Activated CD4-positive, alpha-beta T cell treated with anti-CD3 and anti-CD28 coated beads, Interleukin-2, amount 10 ng/mL, durations not matched to agents 24 days and 14 days (primary cell): ENCODE data around the gene C12orf43. TPM values are rescaled to one million over a fixed set of nuclear protein-coding genes. Genes with fewer than 3 reads are reported as not detected.
"Not testable (repeated sequence)": the region's sequence is repeated elsewhere in the genome, so short reads cannot be mapped to it uniquely, and the experiment has no call there.

Experiments
- DNase-seq: peaks from one replicate; pipeline ENCODE4 v3.0.0; 2022
- H3K27ac Mint-ChIP-seq: one replicate; pipeline ENCODE4 v1.8.0; 2022; ENCODE audit warnings: mild to moderate bottlenecking, mixed read lengths
- H3K27me3 Mint-ChIP-seq: one replicate; pipeline ENCODE4 v1.8.0; 2022; ENCODE audit warnings: mixed read lengths
- H3K36me3 Mint-ChIP-seq: one replicate; pipeline ENCODE4 v1.8.0; 2022; ENCODE audit warnings: low read depth, mild to moderate bottlenecking, mixed read lengths
- H3K4me1 Mint-ChIP-seq: one replicate; pipeline ENCODE4 v1.8.0; 2021; ENCODE audit warnings: mixed read lengths
- H3K4me3 Mint-ChIP-seq: one replicate; pipeline ENCODE4 v1.8.0; 2022; ENCODE audit warnings: mild to moderate bottlenecking, moderate library complexity, mixed read lengths
- H3K9me3 Mint-ChIP-seq: one replicate; pipeline ENCODE4 v1.8.0; 2021; ENCODE audit warnings: mixed read lengths
- intact Hi-C: fragments of 100-400 bp; cut with micrococcal nuclease; formaldehyde crosslinking; loops from one replicate; pipeline ENCODE4 v1.15.1; 2023
- total RNA-seq: library from RNA; stranded (reverse); gene quantifications from 2 replicates; pipeline ENCODE4 v1.2.3, GENCODE V29; 2022

The C12orf43 gene
- total RNA-seq, result 32.5 and 35.3 TPM in 2 replicates

GRCh38 chr12:121015825-121016766 is at the start of gene C12orf43:
TSS of gene C12orf43 (minus strand) at chr12:121016487. CDS start at chr12:121016474, 13 bp downstream.
- peaks cover 20% of the 10 kb centered on the region for H3K4me1 Mint-ChIP-seq
- peak; percentile 98 for DNase-seq
- intact Hi-C loops, result loop anchor here (1.0 to 5.0 kb wide), 4 partner anchors 20 to 113 kb away; no protein-coding TSS in a partner anchor
- peak within 1 kb of the TSS; percentile 98 for H3K4me3 Mint-ChIP-seq
- no peaks in the 10 kb centered on the region for H3K27me3 Mint-ChIP-seq
- H3K36me3 Mint-ChIP-seq, result peaks cover 22% of the 10 kb centered on the region
- H3K27ac Mint-ChIP-seq, result peak within 1 kb of the TSS; percentile 99
- no peaks in the 10 kb centered on the region for H3K9me3 Mint-ChIP-seq

- no peak for DNase-seq
- Mint-ChIP-seq H3K27me3 (peaks cover 4% of the 10 kb centered on the region), H3K27ac (no peak overlapping the region), H3K9me3 (no peaks in the 10 kb centered on the region), H3K4me1 (peaks cover 12% of the 10 kb centered on the region), H3K36me3 (no peaks in the 10 kb centered on the region), H3K4me3 (no peak overlapping the region)
- intact Hi-C loops, result no loop called here
Measured at GRCh38 chr12:121065345-121065744, 49.1 kb upstream of the C12orf43 start.

GRCh38 chr12:121064586-121064985 is 48.3 kb upstream of the C12orf43 start:
- intact Hi-C loops, result loop anchor here (5.0 kb wide), 2 partner anchors 47 to 158 kb away; partner anchors contain the start of gene C12orf43
- H3K9me3 Mint-ChIP-seq, H3K27me3 Mint-ChIP-seq, H3K4me3 Mint-ChIP-seq, H3K27ac Mint-ChIP-seq, H3K36me3 Mint-ChIP-seq: not testable (repeated sequence)
- H3K4me1 Mint-ChIP-seq, result peaks cover 18% of the 10 kb centered on the region
- peak; percentile 42 for DNase-seq

GRCh38 chr12:121064116-121064515 is 47.8 kb upstream of the C12orf43 start:
- Mint-ChIP-seq H3K36me3 (no peaks in the 10 kb centered on the region), H3K27ac (no peak overlapping the region), H3K27me3 (peaks cover 3% of the 10 kb centered on the region), H3K4me1 (peaks cover 20% of the 10 kb centered on the region), H3K4me3 (no peak overlapping the region), H3K9me3 (no peaks in the 10 kb centered on the region)
- peak; percentile 33 for DNase-seq
- intact Hi-C loops, result loop anchor here (5.0 kb wide), 2 partner anchors 47 to 158 kb away; partner anchors contain the start of gene C12orf43

- Mint-ChIP-seq H3K4me1 (peaks cover 22% of the 10 kb centered on the region), H3K27ac (no peak overlapping the region), H3K36me3 (no peaks in the 10 kb centered on the region), H3K4me3 (no peak overlapping the region), H3K9me3 (no peaks in the 10 kb centered on the region), H3K27me3 (peaks cover 3% of the 10 kb centered on the region)
- intact Hi-C loops, result loop anchor here (5.0 kb wide), 2 partner anchors 45 to 160 kb away; partner anchors contain the start of gene C12orf43
- DNase-seq, result peak; percentile 53
Measured at GRCh38 chr12:121062391-121063045, 46.2 kb upstream of the C12orf43 start.

- Mint-ChIP-seq H3K9me3 (no peaks in the 10 kb centered on the region), H3K36me3 (no peaks in the 10 kb centered on the region), H3K4me3 (no peak overlapping the region), H3K27ac (no peak overlapping the region), H3K4me1 (peaks cover 22% of the 10 kb centered on the region), H3K27me3 (peaks cover 3% of the 10 kb centered on the region)
- peak; percentile 44 for DNase-seq
- intact Hi-C loops, result loop anchor here (5.0 kb wide), 2 partner anchors 45 to 160 kb away; partner anchors contain the start of gene C12orf43
Measured at GRCh38 chr12:121061831-121062230, 45.5 kb upstream of the C12orf43 start.

GRCh38 chr12:121060149-121061001 is 44.1 kb upstream of the C12orf43 start:
- Mint-ChIP-seq H3K4me1 (peaks cover 17% of the 10 kb centered on the region), H3K27ac (peak overlapping the region; percentile 90), H3K36me3 (no peaks in the 10 kb centered on the region), H3K27me3 (peaks cover 2% of the 10 kb centered on the region), H3K4me3 (peak overlapping the region; percentile 81), H3K9me3 (no peaks in the 10 kb centered on the region)
- intact Hi-C loops, result loop anchor here (1.0 to 5.0 kb wide), 7 partner anchors 22 to 340 kb away; partner anchors contain the start of genes C12orf43 and RNF34
- peak; percentile 91 for DNase-seq

GRCh38 chr12:121059031-121059898 is 43.0 kb upstream of the C12orf43 start:
- Mint-ChIP-seq H3K27ac (peak overlapping the region; percentile 90), H3K4me3 (peak overlapping the region; percentile 81), H3K36me3 (no peaks in the 10 kb centered on the region), H3K9me3 (no peaks in the 10 kb centered on the region), H3K27me3 (no peaks in the 10 kb centered on the region), H3K4me1 (peaks cover 14% of the 10 kb centered on the region)
- intact Hi-C loops, result no loop called here
- peak; percentile 57 for DNase-seq

- H3K36me3 Mint-ChIP-seq, result no peaks in the 10 kb centered on the region
- peak; percentile 53 for DNase-seq
- H3K9me3 Mint-ChIP-seq, result no peaks in the 10 kb centered on the region
- no peak overlapping the region for H3K27ac Mint-ChIP-seq
- H3K4me3 Mint-ChIP-seq, result no peak overlapping the region
- H3K4me1 Mint-ChIP-seq, result peaks cover 14% of the 10 kb centered on the region
- no peaks in the 10 kb centered on the region for H3K27me3 Mint-ChIP-seq
- intact Hi-C loops, result no loop called here
Measured at GRCh38 chr12:121057794-121058193, 41.5 kb upstream of the C12orf43 start.

GRCh38 chr12:121053706-121054105 is 37.4 kb upstream of the C12orf43 start:
- Mint-ChIP-seq H3K4me3 (no peak overlapping the region), H3K9me3 (no peaks in the 10 kb centered on the region), H3K27ac (no peak overlapping the region), H3K27me3 (peaks cover 8% of the 10 kb centered on the region), H3K4me1 (no peaks in the 10 kb centered on the region), H3K36me3 (no peaks in the 10 kb centered on the region)
- no peak for DNase-seq
- intact Hi-C loops, result no loop called here

- Mint-ChIP-seq H3K27ac (no peak overlapping the region), H3K4me1 (peaks cover 2% of the 10 kb centered on the region), H3K9me3 (no peaks in the 10 kb centered on the region), H3K27me3 (peaks cover 8% of the 10 kb centered on the region), H3K4me3 (no peak overlapping the region), H3K36me3 (no peaks in the 10 kb centered on the region)
- intact Hi-C loops, result no loop called here
- no peak for DNase-seq
Measured at GRCh38 chr12:121050725-121051124, 34.4 kb upstream of the C12orf43 start.

- peaks cover 23% of the 10 kb centered on the region for H3K27me3 Mint-ChIP-seq
- peaks cover 13% of the 10 kb centered on the region for H3K4me1 Mint-ChIP-seq
- H3K9me3 Mint-ChIP-seq, result no peaks in the 10 kb centered on the region
- peak overlapping the region; percentile 72 for H3K4me3 Mint-ChIP-seq
- DNase-seq, result no peak
- no peaks in the 10 kb centered on the region for H3K36me3 Mint-ChIP-seq
- intact Hi-C loops, result no loop called here
- peak overlapping the region; percentile 67 for H3K27ac Mint-ChIP-seq
Measured at GRCh38 chr12:121048442-121048841, 32.2 kb upstream of the C12orf43 start.
